HepG2 (cell line): ENCODE data around the gene PLCB1. TPM values are rescaled to one million over a fixed set of nuclear protein-coding genes. Genes with fewer than 3 reads are reported as not detected.

ENCODE experiments used
- ELF4 ChIP-seq: sonication (generic); formaldehyde crosslinking; IDR thresholded peaks from 2 replicates; pipeline ENCODE4 v1.5.0; 2020; ENCODE audit warnings: missing genetic modification reagents, mild to moderate bottlenecking, moderate library complexity, borderline replicate concordance
- FOXA1 ChIP-seq, 2 experiments: fragments of 450-650 bp in 1 of 2; sonication (generic) in 1 of 2; formaldehyde crosslinking in 1 of 2; IDR thresholded peaks; 2 replicates each; pipeline versions ENCODE4 v1.4.0 to v1.6.1; 2016 to 2020; ENCODE audit warnings: missing genetic modification reagents in 1 of 2
- FOXO1 ChIP-seq: sonication (generic); formaldehyde crosslinking; IDR thresholded peaks from 2 replicates; pipeline ENCODE4 v1.4.0; 2020; ENCODE audit warnings: missing genetic modification reagents
- RBAK ChIP-seq: sonication (generic); formaldehyde crosslinking; IDR thresholded peaks from 2 replicates; pipeline ENCODE4 v1.5.1; 2020; ENCODE audit warnings: mild to moderate bottlenecking, missing genetic modification reagents
- RORA ChIP-seq: sonication (generic); formaldehyde crosslinking; IDR thresholded peaks from 2 replicates; pipeline ENCODE4 v1.5.0; 2020; ENCODE audit warnings: mild to moderate bottlenecking, missing genetic modification reagents, moderate library complexity
- SOX13 ChIP-seq, 3 experiments: fragments of 450-650 bp in 1 of 3; sonication (generic) in 1 of 3; formaldehyde crosslinking in 1 of 3; IDR thresholded peaks in 2 of 3; conservative IDR thresholded peaks in 1 of 3; 2 replicates each; pipeline versions ENCODE4 v1.5.0 to v1.6.1; 2016 to 2020; ENCODE audit warnings: antibody characterized with exemption in 1 of 3, mild to moderate bottlenecking in 1 of 3, missing compliant biosample characterization in 1 of 3, missing genetic modification reagents in 1 of 3, moderate library complexity in 1 of 3
- ZBTB20 ChIP-seq: sonication (generic); formaldehyde crosslinking; IDR thresholded peaks from 2 replicates; pipeline ENCODE4 v1.8.1; 2023; ENCODE audit warnings: missing genetic modification reagents, low read depth, mild to moderate bottlenecking, borderline replicate concordance
- ZNF431 ChIP-seq: sonication (generic); formaldehyde crosslinking; IDR thresholded peaks from 2 replicates; pipeline ENCODE4 v1.9.0; 2022; ENCODE audit warnings: missing genetic modification reagents, low read depth, mild to moderate bottlenecking, borderline replicate concordance
- polyA plus RNA-seq, 8 experiments: library from polyadenylated mRNA; depleted of rRNA in 3 of 8; stranded (reverse) in 7 of 8; unstranded in 1 of 8; fragments of >200 nt; fragmentation: Illumina TruSeq in 4 of 8; extraction: Trizol in 4 of 8; gene quantifications; 2 replicates each; pipeline versions ENCODE4 v1.2.1 to v1.2.3, GENCODE V29; 2011 to 2016; ENCODE audit warnings: low read depth in 4 of 8, missing spikeins in 1 of 8, mixed read lengths in 1 of 8; ENCODE audit not compliant: insufficient read depth in 1 of 8
- total RNA-seq, 5 experiments: library from RNA; depleted of rRNA; stranded (reverse); fragments of >200 nt; fragmentation: Illumina TruSeq; extraction: Trizol; gene quantifications; 2 replicates each; pipeline ENCODE4 v1.2.3, GENCODE V29; 2016; ENCODE audit warnings: low read depth in 1 of 5
- TF ChIP-seq, protein P1 (sequence below): sonication (generic); formaldehyde crosslinking; IDR thresholded peaks from 2 replicates; pipeline ENCODE4 v1.4.0; 2020; ENCODE audit warnings: mild to moderate bottlenecking, missing genetic modification reagents
- TF ChIP-seq, protein P2 (sequence below): sonication (generic); formaldehyde crosslinking; conservative IDR thresholded peaks from 2 replicates; pipeline ENCODE4 v1.8.0; 2022; ENCODE audit warnings: mild to moderate bottlenecking, moderate library complexity, missing genetic modification reagents
- TF ChIP-seq, protein P3 (sequence below): IDR thresholded peaks from 2 replicates; pipeline ENCODE4 v1.6.1; 2016; ENCODE audit warnings: low read depth, control low read depth
- TF ChIP-seq, protein P4 (sequence below), 2 experiments: fragments of 450-650 bp in 1 of 2; sonication (generic) in 1 of 2; formaldehyde crosslinking; IDR thresholded peaks; 2 replicates each; pipeline versions ENCODE4 v1.5.0 to v1.8.0; 2020 to 2022; ENCODE audit warnings: mild to moderate bottlenecking in 1 of 2, missing genetic modification reagents in 1 of 2

PLCB1 gene
- total and polyA plus RNA-seq, 2 of the 13 experiments (the other 11 are each of a cell fraction or from before 2014, with no cell fraction given): 42.4 to 55.9 TPM

DNA sequence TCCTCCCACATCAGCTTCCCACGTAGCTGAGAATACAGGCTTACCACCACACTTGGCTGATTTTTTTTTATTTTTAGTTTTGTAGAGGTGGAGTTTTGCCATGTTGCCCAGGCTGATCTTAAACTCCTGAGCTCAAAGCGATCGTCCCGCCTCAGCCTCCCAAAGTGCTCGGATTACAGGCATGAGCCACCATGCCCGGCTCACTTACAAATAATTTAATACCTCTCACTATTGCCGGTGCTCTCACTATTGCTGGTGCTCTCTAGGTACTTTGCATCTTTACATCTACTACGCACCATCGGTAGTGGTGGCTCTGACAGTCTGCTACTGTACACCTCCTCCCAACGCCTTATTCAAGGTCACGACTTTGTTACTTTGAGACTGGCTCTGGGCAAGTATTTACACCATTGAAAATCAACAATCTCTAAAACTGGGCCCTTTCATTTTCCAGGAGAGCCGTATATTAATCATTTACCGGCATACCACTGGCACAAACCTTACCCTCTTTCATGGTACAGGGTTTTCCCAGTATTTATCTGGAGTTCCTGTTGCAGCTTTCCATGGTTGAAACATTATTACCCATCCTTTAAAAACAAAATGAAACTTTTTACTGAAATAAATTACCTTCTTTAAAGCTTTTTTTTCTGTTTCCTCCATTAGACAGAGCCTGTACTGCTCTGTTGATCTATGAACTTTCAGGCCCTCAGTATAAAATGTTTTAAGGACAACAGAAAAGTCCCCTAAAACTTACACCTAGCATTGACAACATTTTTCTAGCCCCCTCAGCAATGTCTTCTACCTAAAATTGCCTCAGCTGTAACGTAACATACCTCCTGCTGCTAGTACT lies 677.3 kb downstream of the PLCB1 start (continued):
- TF ChIP-seq, protein P1, sequence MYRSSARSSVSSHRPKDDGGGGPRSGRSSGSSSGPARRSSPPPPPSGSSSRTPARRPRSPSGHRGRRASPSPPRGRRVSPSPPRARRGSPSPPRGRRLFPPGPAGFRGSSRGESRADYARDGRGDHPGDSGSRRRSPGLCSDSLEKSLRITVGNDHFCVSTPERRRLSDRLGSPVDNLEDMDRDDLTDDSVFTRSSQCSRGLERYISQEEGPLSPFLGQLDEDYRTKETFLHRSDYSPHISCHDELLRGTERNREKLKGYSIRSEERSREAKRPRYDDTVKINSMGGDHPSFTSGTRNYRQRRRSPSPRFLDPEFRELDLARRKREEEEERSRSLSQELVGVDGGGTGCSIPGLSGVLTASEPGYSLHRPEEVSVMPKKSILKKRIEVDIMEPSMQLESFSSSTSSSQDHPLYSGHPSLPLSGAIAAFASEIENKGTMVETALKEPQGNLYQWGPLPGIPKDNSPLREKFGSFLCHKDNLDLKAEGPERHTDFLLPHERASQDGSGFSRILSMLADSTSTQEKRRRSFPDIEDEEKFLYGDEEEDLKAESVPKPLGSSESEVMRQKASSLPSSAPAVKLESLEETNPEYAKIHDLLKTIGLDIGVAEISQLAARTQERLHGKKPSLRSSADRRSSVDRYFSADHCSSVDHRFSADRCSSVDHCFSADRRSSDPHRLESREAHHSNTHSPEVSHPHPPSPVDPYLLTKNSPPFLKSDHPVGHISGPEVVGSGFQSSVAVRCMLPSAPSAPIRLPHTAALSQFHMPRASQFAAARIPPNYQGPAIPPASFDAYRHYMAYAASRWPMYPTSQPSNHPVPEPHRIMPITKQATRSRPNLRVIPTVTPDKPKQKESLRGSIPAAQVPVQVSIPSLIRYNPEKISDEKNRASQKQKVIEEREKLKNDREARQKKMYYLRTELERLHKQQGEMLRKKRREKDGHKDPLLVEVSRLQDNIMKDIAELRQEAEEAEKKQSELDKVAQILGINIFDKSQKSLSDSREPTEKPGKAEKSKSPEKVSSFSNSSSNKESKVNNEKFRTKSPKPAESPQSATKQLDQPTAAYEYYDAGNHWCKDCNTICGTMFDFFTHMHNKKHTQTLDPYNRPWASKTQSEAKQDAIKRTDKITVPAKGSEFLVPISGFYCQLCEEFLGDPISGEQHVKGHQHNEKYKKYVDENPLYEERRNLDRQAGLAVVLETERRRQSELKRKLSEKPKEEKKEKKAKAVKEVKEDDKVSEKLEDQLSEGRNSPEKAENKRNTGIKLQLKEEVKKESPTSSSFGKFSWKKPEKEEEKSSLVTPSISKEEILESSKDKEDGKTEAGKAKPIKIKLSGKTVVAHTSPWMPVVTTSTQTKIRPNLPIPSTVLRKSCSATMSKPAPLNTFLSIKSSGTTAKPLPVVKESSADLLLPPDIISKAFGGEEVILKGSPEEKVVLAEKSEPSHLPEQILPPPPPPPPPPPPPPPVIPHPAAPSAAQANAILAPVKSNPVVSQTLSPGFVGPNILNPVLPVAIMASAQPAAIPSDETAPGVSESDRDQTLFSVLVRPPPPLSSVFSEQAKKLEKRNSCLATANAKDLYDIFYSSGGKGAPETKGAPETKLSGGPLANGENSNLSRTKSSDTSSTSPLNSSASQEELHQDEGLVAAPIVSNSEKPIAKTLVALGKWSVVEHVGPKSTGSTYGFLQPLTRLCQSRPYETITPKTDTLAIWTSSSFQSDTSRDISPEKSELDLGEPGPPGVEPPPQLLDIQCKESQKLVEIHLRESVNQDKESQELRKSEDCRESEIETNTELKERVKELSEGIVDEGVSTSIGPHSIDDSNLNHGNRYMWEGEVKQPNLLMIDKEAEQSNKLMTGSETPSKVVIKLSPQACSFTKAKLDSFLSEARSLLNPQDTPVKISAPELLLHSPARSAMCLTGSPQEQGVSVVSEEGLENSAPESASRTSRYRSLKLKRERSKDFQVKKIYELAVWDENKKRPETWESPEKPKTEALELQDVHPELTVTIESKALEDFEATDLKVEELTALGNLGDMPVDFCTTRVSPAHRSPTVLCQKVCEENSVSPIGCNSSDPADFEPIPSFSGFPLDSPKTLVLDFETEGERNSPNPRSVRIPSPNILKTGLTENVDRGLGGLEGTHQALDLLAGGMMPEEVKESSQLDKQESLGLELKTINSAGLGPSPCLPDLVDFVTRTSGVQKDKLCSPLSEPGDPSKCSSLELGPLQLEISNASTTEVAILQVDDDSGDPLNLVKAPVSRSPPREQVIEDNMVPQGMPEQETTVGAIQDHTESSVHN (CRISPR knock-in tag): 0 out of 2 replicates have a peak, but pooled peaks have one; percentile 42
- 0 out of 2 replicates have a peak, but pooled peaks have one; percentile 46 for TF ChIP-seq ZNF431 (CRISPR knock-in tag)
- TF ChIP-seq SOX13 (IDR thresholded peaks at IDR 0.05): 0 out of 2 replicates have a peak, but pooled peaks have one; percentile 54
- TF ChIP-seq SOX13 (CRISPR knock-in tag; conservative IDR thresholded peaks at IDR 0.05 in 1 of 2, IDR thresholded peaks at IDR 0.05 in 1 of 2): peak in 1 of 2 experiments; percentile 89; a peak in 2 of 4 replicates
- TF ChIP-seq RBAK (CRISPR knock-in tag): no peak
- TF ChIP-seq, protein P2, sequence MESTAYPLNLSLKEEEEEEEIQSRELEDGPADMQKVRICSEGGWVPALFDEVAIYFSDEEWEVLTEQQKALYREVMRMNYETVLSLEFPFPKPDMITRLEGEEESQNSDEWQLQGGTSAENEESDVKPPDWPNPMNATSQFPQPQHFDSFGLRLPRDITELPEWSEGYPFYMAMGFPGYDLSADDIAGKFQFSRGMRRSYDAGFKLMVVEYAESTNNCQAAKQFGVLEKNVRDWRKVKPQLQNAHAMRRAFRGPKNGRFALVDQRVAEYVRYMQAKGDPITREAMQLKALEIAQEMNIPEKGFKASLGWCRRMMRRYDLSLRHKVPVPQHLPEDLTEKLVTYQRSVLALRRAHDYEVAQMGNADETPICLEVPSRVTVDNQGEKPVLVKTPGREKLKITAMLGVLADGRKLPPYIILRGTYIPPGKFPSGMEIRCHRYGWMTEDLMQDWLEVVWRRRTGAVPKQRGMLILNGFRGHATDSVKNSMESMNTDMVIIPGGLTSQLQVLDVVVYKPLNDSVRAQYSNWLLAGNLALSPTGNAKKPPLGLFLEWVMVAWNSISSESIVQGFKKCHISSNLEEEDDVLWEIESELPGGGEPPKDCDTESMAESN (CRISPR knock-in tag): peak; percentile 12; the same call in 1 of the 2 replicates
- TF ChIP-seq FOXO1 (CRISPR knock-in tag): peak; percentile 92
- no peak for TF ChIP-seq FOXA1 (IDR thresholded peaks at IDR 0.05)
- peak; percentile 80 for TF ChIP-seq FOXA1 (CRISPR knock-in tag; IDR thresholded peaks at IDR 0.05)
- TF ChIP-seq ZBTB20: peak; percentile 95; the same call in 1 of the 2 replicates
- TF ChIP-seq, protein P3, sequence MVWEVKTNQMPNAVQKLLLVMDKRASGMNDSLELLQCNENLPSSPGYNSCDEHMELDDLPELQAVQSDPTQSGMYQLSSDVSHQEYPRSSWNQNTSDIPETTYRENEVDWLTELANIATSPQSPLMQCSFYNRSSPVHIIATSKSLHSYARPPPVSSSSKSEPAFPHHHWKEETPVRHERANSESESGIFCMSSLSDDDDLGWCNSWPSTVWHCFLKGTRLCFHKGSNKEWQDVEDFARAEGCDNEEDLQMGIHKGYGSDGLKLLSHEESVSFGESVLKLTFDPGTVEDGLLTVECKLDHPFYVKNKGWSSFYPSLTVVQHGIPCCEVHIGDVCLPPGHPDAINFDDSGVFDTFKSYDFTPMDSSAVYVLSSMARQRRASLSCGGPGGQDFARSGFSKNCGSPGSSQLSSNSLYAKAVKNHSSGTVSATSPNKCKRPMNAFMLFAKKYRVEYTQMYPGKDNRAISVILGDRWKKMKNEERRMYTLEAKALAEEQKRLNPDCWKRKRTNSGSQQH (CRISPR knock-in tag): no peak
- TF ChIP-seq ELF4: no peak
- TF ChIP-seq RORA (CRISPR knock-in tag): 0 out of 2 replicates have a peak, but pooled peaks have one; percentile 37
- TF ChIP-seq, protein P4, sequence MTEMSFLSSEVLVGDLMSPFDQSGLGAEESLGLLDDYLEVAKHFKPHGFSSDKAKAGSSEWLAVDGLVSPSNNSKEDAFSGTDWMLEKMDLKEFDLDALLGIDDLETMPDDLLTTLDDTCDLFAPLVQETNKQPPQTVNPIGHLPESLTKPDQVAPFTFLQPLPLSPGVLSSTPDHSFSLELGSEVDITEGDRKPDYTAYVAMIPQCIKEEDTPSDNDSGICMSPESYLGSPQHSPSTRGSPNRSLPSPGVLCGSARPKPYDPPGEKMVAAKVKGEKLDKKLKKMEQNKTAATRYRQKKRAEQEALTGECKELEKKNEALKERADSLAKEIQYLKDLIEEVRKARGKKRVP (CRISPR knock-in tag; IDR thresholded peaks at IDR 0.05): peak in 1 of 2 experiments; percentile 55; a peak in 1 of 4 replicates
